B cell (primary cell): ENCODE results near the gene SUSD3. TPM values are rescaled to one million over a fixed set of nuclear protein-coding genes. Genes with fewer than 3 reads are reported as not detected.

Experiments
- ATAC-seq: fragments of 200-7000 bp; cut with Tn5 transposase; one replicate; pipeline ENCODE4 v1.10.0; 2021; ENCODE audit warnings: low read depth, mild to moderate bottlenecking, moderate number of reproducible peaks, moderate library complexity
- CTCF ChIA-PET: fragments of 350-600 bp; sonication (Branson Sonifier 250); formaldehyde crosslinking; loops from one replicate; lab custom pipeline; 2021; ENCODE audit warnings: antibody characterized with exemption, inconsistent platforms; lab: Charles Lee
- POLR2A ChIA-PET: fragments of 350-600 bp; sonication (Branson Sonifier 250); formaldehyde crosslinking; loops from one replicate; lab custom pipeline; 2021; ENCODE audit warnings: antibody characterized with exemption; lab: Charles Lee
- DNase-seq: peaks from one replicate; pipeline ENCODE4 v3.0.0; 2013
- H2AFZ ChIP-seq: 2 replicates; pipeline ENCODE4 v1.6.1; 2012; ENCODE audit warnings: mild to moderate bottlenecking, low read depth, low read length; ENCODE audit not compliant: insufficient read depth, poor library complexity, severe bottlenecking
- H3K27ac ChIP-seq, 2 donors: 1 replicate in 1 of 2; 2 replicates in 1 of 2; pipeline ENCODE4 v1.5.1; 2012 to 2013; ENCODE audit warnings: low read length in 2 of 2, mild to moderate bottlenecking in 2 of 2, moderate library complexity in 1 of 2
- H3K27me3 ChIP-seq, 4 experiments: fragments of 200-600 bp in 1 of 4; sonication (generic) in 1 of 4; replicated peaks in 1 of 4; 1 replicate in 2 of 4; 2 replicates in 2 of 4; pipeline versions ENCODE4 v1.6.1 to v1.7.0; 2013 to 2016; ENCODE audit warnings: low read length in 3 of 4, mild to moderate bottlenecking in 2 of 4, mixed read lengths in 1 of 4, moderate library complexity in 1 of 4; ENCODE audit not compliant: insufficient read depth in 4 of 4, control insufficient read depth in 3 of 4; ENCODE audit errors: control extremely low read depth in 1 of 4
- H3K36me3 ChIP-seq, 2 experiments: replicated peaks in 1 of 2; 1 replicate in 1 of 2; 2 replicates in 1 of 2; pipeline versions ENCODE4 v1.6.1 to v1.7.1; 2013; ENCODE audit warnings: low read length in 1 of 2; ENCODE audit not compliant: insufficient read depth in 2 of 2, control insufficient read depth in 1 of 2; ENCODE audit errors: control extremely low read depth in 1 of 2, extremely low read depth in 1 of 2
- H3K4me1 ChIP-seq, 2 donors: fragments of 200-600 bp in 1 of 2; sonication (generic) in 1 of 2; 1 replicate in 1 of 2; 2 replicates in 1 of 2; pipeline versions ENCODE4 v1.5.1 to v1.6.1; 2013 to 2017; ENCODE audit warnings: low read length in 2 of 2; ENCODE audit not compliant: control insufficient read depth in 2 of 2, insufficient read depth in 2 of 2
- H3K4me2 ChIP-seq: replicated peaks from 2 replicates; pipeline ENCODE3; 2012; ENCODE audit warnings: mild to moderate bottlenecking, low read depth, low read length; ENCODE audit not compliant: poor library complexity, severe bottlenecking
- H3K4me3 ChIP-seq, 5 experiments: fragments of 200-600 bp in 1 of 5; sonication (generic) in 1 of 5; 1 replicate in 3 of 5; 2 replicates in 2 of 5; pipeline versions ENCODE4 v1.5.1 to v1.7.0; 2011 to 2016; ENCODE audit warnings: low read length in 4 of 5, mild to moderate bottlenecking in 4 of 5, low read depth in 2 of 5, control low read depth in 1 of 5, moderate library complexity in 1 of 5; ENCODE audit not compliant: insufficient read depth in 1 of 5; ENCODE audit errors: control extremely low read depth in 1 of 5, extremely low read depth in 1 of 5
- H3K79me2 ChIP-seq: fragments of 200-600 bp; sonication (generic); one replicate; pipeline ENCODE4 v1.6.0; 2016; ENCODE audit warnings: low read length; ENCODE audit not compliant: control insufficient read depth, insufficient read depth
- H3K9ac ChIP-seq: fragments of 200-600 bp; sonication (generic); 2 replicates; pipeline ENCODE4 v1.6.1; 2017; ENCODE audit warnings: mild to moderate bottlenecking, low read length, moderate library complexity
- H3K9me3 ChIP-seq, 3 donors: one replicate each; pipeline versions ENCODE4 v1.6.1 to v1.7.1; 2013; ENCODE audit warnings: low read length in 2 of 3; ENCODE audit not compliant: control insufficient read depth in 2 of 3, insufficient read depth in 1 of 3; ENCODE audit errors: control extremely low read depth in 1 of 3
- H4K20me1 ChIP-seq: 2 replicates; pipeline ENCODE4 v1.6.0; 2012; ENCODE audit warnings: mild to moderate bottlenecking, low read length; ENCODE audit not compliant: insufficient read depth, control insufficient read depth, poor library complexity, severe bottlenecking
- H3K27ac Mint-ChIP-seq: one replicate; pipeline ENCODE4 v1.8.0; 2021; ENCODE audit warnings: mixed read lengths
- H3K27me3 Mint-ChIP-seq: one replicate; pipeline ENCODE4 v1.8.0; 2021; ENCODE audit warnings: mixed read lengths
- H3K4me1 Mint-ChIP-seq: one replicate; pipeline ENCODE4 v1.8.0; 2021; ENCODE audit warnings: mixed read lengths
- H3K4me3 Mint-ChIP-seq: one replicate; pipeline ENCODE4 v1.8.0; 2021; ENCODE audit warnings: mixed read lengths
- H3K9me3 Mint-ChIP-seq: one replicate; pipeline ENCODE4 v1.8.0; 2022; ENCODE audit warnings: mixed read lengths; ENCODE audit not compliant: insufficient read depth
- EZH2 ChIP-seq: IDR thresholded peaks from 2 replicates; pipeline ENCODE4 v1.6.1; 2012; ENCODE audit warnings: borderline replicate concordance, low read depth, mild to moderate bottlenecking, moderate library complexity, low read length; ENCODE audit not compliant: insufficient read depth, poor library complexity, severe bottlenecking
- WGBS: methylation state at CpG from one replicate; pipeline ENCODE4 v1.1.5; 2013; ENCODE audit warnings: missing lambda C conversion rate; ENCODE audit not compliant: insufficient coverage; 5-methylcytosine and 5-hydroxymethylcytosine counted together
- intact Hi-C: fragments of 100-400 bp; cut with micrococcal nuclease; formaldehyde crosslinking; loops from one replicate; pipeline ENCODE4 v1.10.0; 2022
- polyA plus RNA-seq: library from polyadenylated mRNA; depleted of rRNA; stranded (reverse); fragments of >200 nt; gene quantifications from 2 replicates; pipeline ENCODE4 v1.2.3, GENCODE V29; 2012
- total RNA-seq, 2 donors: library from RNA; stranded (reverse); fragments of 120-200 nt in 1 of 2; gene quantifications; 1 replicate in 1 of 2; 2 replicates in 1 of 2; pipeline versions ENCODE4 v1.2.3 to v1.2.4, GENCODE V29; 2013 to 2022
- TF ChIP-seq, protein P1 (sequence below): fragments of 200-600 bp; IDR thresholded peaks from one replicate; pipeline ENCODE4 v1.8.0; 2022; ENCODE audit warnings: antibody characterized with exemption, mild to moderate bottlenecking

The SUSD3 gene
- total and polyA plus RNA-seq, 2 donors (not counting 1 experiment from before 2014, with no cell fraction given) = 41.0 to 85.0 TPM

DNA sequence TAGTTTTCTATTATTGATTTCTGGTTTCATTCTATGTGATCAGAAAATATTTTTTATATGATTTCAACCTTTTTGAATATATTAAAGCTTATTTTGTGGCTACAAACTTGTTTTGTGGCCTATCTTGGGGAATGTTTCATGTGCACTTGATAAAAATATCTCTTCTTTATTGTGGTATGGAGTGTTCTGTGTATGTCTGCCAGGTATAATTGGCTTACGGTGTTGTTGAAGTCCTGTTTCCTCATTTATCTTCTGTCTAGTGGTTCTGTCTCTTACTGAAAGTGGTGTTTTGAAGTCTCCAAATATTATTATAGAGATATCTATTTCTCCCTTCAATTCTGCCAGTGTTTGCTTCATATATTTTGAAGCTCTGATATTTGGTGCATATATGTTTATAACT lies 47.1 kb downstream of the SUSD3 start:
- no peaks in the 10 kb centered on the region for H3K27me3 ChIP-seq
- H3K4me1 Mint-ChIP-seq = peaks cover 17% of the 10 kb centered on the region
- no peak overlapping the region for H3K27ac ChIP-seq
- H3K4me3 Mint-ChIP-seq = no peak overlapping the region
- no peak for ATAC-seq
- no peak overlapping the region for H2AFZ ChIP-seq
- peaks cover 7% of the 10 kb centered on the region for H3K9me3 Mint-ChIP-seq
- H3K79me2 ChIP-seq = peaks cover 83% of the 10 kb centered on the region
- peaks cover 7% of the 10 kb centered on the region for H4K20me1 ChIP-seq
- H3K9me3 ChIP-seq = peaks cover 0 to 10% (median 2%) of the 10 kb centered on the region in 3 donors
- H3K4me1 ChIP-seq = peaks cover 8 to 15% of the 10 kb centered on the region in 2 donors
- H3K4me3 ChIP-seq = no peak overlapping the region
- CTCF ChIA-PET = interaction anchor here (0.9 to 1.7 kb wide), 4 partner anchors 9 to 102 kb away, joined by 3 to 5 read pairs (median 4); partner anchors contain the start of gene CARD19
- peaks cover 1 to 3% of the 10 kb centered on the region in 2 experiments for H3K36me3 ChIP-seq
- POLR2A ChIA-PET = interaction anchor here (0.6 kb wide), 1 partner anchor 72 kb away, joined by 4 read pairs; no protein-coding TSS in a partner anchor
- intact Hi-C loops = no loop called here
- DNase-seq = no peak
- no peaks in the 10 kb centered on the region for H3K27me3 Mint-ChIP-seq
- H3K4me2 ChIP-seq = no peak overlapping the region
- H3K9ac ChIP-seq = no peak overlapping the region
- TF ChIP-seq EZH2 = no peak
- TF ChIP-seq, protein P1, sequence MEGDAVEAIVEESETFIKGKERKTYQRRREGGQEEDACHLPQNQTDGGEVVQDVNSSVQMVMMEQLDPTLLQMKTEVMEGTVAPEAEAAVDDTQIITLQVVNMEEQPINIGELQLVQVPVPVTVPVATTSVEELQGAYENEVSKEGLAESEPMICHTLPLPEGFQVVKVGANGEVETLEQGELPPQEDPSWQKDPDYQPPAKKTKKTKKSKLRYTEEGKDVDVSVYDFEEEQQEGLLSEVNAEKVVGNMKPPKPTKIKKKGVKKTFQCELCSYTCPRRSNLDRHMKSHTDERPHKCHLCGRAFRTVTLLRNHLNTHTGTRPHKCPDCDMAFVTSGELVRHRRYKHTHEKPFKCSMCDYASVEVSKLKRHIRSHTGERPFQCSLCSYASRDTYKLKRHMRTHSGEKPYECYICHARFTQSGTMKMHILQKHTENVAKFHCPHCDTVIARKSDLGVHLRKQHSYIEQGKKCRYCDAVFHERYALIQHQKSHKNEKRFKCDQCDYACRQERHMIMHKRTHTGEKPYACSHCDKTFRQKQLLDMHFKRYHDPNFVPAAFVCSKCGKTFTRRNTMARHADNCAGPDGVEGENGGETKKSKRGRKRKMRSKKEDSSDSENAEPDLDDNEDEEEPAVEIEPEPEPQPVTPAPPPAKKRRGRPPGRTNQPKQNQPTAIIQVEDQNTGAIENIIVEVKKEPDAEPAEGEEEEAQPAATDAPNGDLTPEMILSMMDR = no peak
- H3K27ac Mint-ChIP-seq = no peak overlapping the region
- no CpG with 5 or more reads among the region's 1 CpG for WGBS

DNA sequence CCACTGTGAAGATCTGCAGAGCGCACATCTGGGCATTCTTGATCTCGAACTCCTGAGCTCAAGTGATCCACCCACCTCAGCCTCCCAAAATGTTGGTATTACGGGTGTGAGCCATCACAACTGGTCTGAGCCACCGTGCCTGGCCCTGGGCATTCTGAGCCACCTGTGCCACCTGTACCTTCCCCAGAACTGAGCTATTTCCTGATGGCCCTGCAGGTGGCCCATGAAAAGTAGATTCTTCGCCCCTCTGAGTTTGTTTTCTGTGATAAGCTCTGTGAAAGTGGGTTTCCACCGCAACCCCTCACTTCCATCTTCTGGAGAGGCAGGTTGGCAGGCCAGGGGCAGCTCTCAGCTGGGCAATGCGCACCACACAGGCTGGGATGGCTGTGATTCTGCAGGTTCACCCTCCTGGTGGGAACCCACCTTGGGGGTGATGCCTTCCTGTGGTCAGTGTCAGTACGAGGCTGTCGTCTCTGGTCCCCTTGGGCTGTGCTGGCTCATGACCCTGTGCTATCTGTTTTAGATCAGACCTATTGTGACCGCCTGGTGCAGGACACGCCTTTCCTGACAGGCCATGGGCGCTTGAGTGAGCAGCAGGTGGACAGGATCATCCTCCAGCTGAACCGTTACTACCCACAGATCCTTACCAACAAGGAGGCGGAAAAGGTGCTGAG lies 48.8 kb downstream of the SUSD3 start:
- no peaks in the 10 kb centered on the region for H3K27me3 Mint-ChIP-seq
- Histone ChIP-seq H3K79me2 (peaks cover 69% of the 10 kb centered on the region), H4K20me1 (peaks cover 8% of the 10 kb centered on the region), H3K9me3 (peaks cover 0 to 10% (median 2%) of the 10 kb centered on the region in 3 donors), H3K36me3 (peaks cover 1 to 3% of the 10 kb centered on the region in 2 experiments), H3K9ac (no peak overlapping the region), H3K4me2 (no peak overlapping the region), H3K4me1 (peaks cover 21 to 29% of the 10 kb centered on the region in 2 donors), H3K4me3 (no peak overlapping the region), H3K27ac (no peak overlapping the region), H3K27me3 (no peaks in the 10 kb centered on the region), H2AFZ (no peak overlapping the region)
- no peak overlapping the region for H3K4me3 Mint-ChIP-seq
- 94% methylated on average over 10 of the region's 14 CpGs for WGBS
- CTCF ChIA-PET = interaction anchor here (0.7 to 5.6 kb wide), 18 partner anchors 9 to 853 kb away, joined by 3 to 53 read pairs (median 4); partner anchors contain the start of gene CARD19
- H3K9me3 Mint-ChIP-seq = peaks cover 7% of the 10 kb centered on the region
- DNase-seq (no peak), ATAC-seq (no peak)
- POLR2A ChIA-PET = interaction anchor here (0.6 to 1.8 kb wide), 5 partner anchors 11 to 144 kb away, joined by 3 to 9 read pairs (median 4); partner anchors contain the start of genes CARD19 and NINJ1
- TF ChIP-seq EZH2 = no peak
- TF ChIP-seq, protein P1 = no peak
- H3K27ac Mint-ChIP-seq = no peak overlapping the region
- peaks cover 25% of the 10 kb centered on the region for H3K4me1 Mint-ChIP-seq
- intact Hi-C loops = no loop called here
